HCT116 (cell line): Measurements from ENCODE around the gene NLRP11. TPM values are rescaled to one million over a fixed set of nuclear protein-coding genes. Genes with fewer than 3 reads are reported as not detected.
"Not testable (repeated sequence)": the region's sequence is repeated elsewhere in the genome, so short reads cannot be mapped to it uniquely, and the experiment has no call there.

Source experiments
- ATAC-seq: fragments of 200-7000 bp; cut with Tn5 transposase; 2 replicates; pipeline ENCODE4 v1.9.1; 2020; ENCODE audit warnings: mild to moderate bottlenecking, moderate library complexity
- BruUV-seq: library from RNA; stranded (reverse); fragments of 400-500 nt; replicated peaks from 2 replicates; lab custom pipeline; 2021; lab: Mats Ljungman, UMichigan
- CTCF ChIA-PET: fragments of 300-600 bp; sonication (Branson Sonifier 250); formaldehyde crosslinking; loops from one replicate; lab custom pipeline; 2021; ENCODE audit warnings: antibody characterized with exemption; lab: Charles Lee
- POLR2A ChIA-PET: fragments of 300-600, 350-600 bp; sonication (Branson Sonifier 250); formaldehyde crosslinking; loops from one replicate; lab custom pipeline; 2021; ENCODE audit warnings: antibody characterized with exemption; lab: Charles Lee
- RAD21 ChIA-PET, 2 experiments: fragments of 300-600 bp; sonication (Branson Sonifier 250); formaldehyde crosslinking; loops; one replicate each; lab custom pipeline; 2023; ENCODE audit warnings: low total read pairs in 2 of 2; ENCODE audit not compliant: uncharacterized antibody in 2 of 2, unreplicated experiment in 2 of 2, low non-redundant PET in 1 of 2; lab: Charles Lee
- DNase-seq: peaks from one replicate; pipeline ENCODE4 v3.0.0-alpha.2; 2010; ENCODE audit warnings: low read depth, low spot score
- H2AFZ ChIP-seq: fragments of 200-600 bp; shearing (Covaris generic), sonication (generic); 2 replicates; pipeline ENCODE4 v1.6.1; 2017; ENCODE audit warnings: low read depth, mixed run types, mixed read lengths, antibody characterized with exemption, low read length; ENCODE audit not compliant: poor library complexity, severe bottlenecking
- H3K27ac ChIP-seq: 2 replicates; pipeline ENCODE4 v1.5.1; 2012; ENCODE audit warnings: low read depth, low read length
- H3K27me3 ChIP-seq: fragments of 200-600 bp; sonication (generic); 2 replicates; pipeline ENCODE4 v1.6.1; 2016; ENCODE audit warnings: mixed run types, low read length, mixed read lengths; ENCODE audit not compliant: insufficient read depth
- H3K36me3 ChIP-seq, 2 experiments: fragments of 200-500 bp in 1 of 2; fragments of 200-600 bp in 1 of 2; sonication (Bioruptor generic) in 1 of 2; sonication (generic) in 1 of 2; 2 replicates each; pipeline versions ENCODE4 v1.5.1 to v1.6.1; 2014 to 2016; ENCODE audit warnings: low read length in 2 of 2, inconsistent platforms in 1 of 2, mixed read lengths in 1 of 2, mixed run types in 1 of 2; ENCODE audit not compliant: insufficient read depth in 2 of 2, control insufficient read depth in 1 of 2
- H3K4me1 ChIP-seq, 2 experiments: fragments of 200-600 bp in 1 of 2; sonication (generic) in 1 of 2; 2 replicates each; pipeline versions ENCODE4 v1.5.1 to v1.6.1; 2012 to 2017; ENCODE audit warnings: low read length in 2 of 2, inconsistent platforms in 1 of 2, mild to moderate bottlenecking in 1 of 2, mixed read lengths in 1 of 2, mixed run types in 1 of 2, moderate library complexity in 1 of 2; ENCODE audit not compliant: insufficient read depth in 2 of 2, control insufficient read depth in 1 of 2
- H3K4me2 ChIP-seq: fragments of 200-600 bp; sonication (generic); 2 replicates; pipeline ENCODE4 v1.6.1; 2017; ENCODE audit warnings: mixed run types, low read length, mixed read lengths
- H3K4me3 ChIP-seq, 2 experiments: fragments of 200-600 bp in 1 of 2; sonication (generic) in 1 of 2; replicated peaks in 1 of 2; 2 replicates each; pipeline ENCODE4 v1.5.1; 2011 to 2016; ENCODE audit warnings: low read length in 2 of 2, control low read depth in 1 of 2, low read depth in 1 of 2, mild to moderate bottlenecking in 1 of 2, mixed read lengths in 1 of 2, mixed run types in 1 of 2
- H3K79me2 ChIP-seq: fragments of 200-600 bp; sonication (generic); 2 replicates; pipeline ENCODE4 v1.6.1; 2017; ENCODE audit warnings: mild to moderate bottlenecking, mixed run types, low read length, moderate library complexity, mixed read lengths; ENCODE audit not compliant: insufficient read depth
- H3K9ac ChIP-seq: fragments of 200-600 bp; sonication (generic); 2 replicates; pipeline ENCODE4 v1.6.1; 2016; ENCODE audit warnings: low read length, mixed read lengths
- H3K9me2 ChIP-seq: fragments of 200-600 bp; sonication (generic), shearing (Covaris generic); 2 replicates; pipeline ENCODE4 v1.6.1; 2017; ENCODE audit warnings: mixed run types, mild to moderate bottlenecking, moderate library complexity; ENCODE audit not compliant: insufficient read depth
- H3K9me3 ChIP-seq, 2 experiments: fragments of 200-500 bp in 1 of 2; fragments of 200-600 bp in 1 of 2; sonication (Bioruptor generic) in 1 of 2; sonication (generic) in 1 of 2; 2 replicates each; pipeline ENCODE4 v1.6.1; 2014 to 2017; ENCODE audit warnings: low read length in 2 of 2, mixed read lengths in 2 of 2, inconsistent platforms in 1 of 2, low read depth in 1 of 2, mild to moderate bottlenecking in 1 of 2, mixed run types in 1 of 2, moderate library complexity in 1 of 2; ENCODE audit not compliant: control insufficient read depth in 1 of 2, insufficient read depth in 1 of 2
- H4K20me1 ChIP-seq: fragments of 200-600 bp; sonication (generic), shearing (Covaris generic); 2 replicates; pipeline ENCODE4 v1.6.1; 2017; ENCODE audit warnings: mixed run types, mild to moderate bottlenecking, moderate library complexity; ENCODE audit not compliant: insufficient read depth
- CTCF ChIP-seq, 3 experiments: fragments of 200-600 bp in 1 of 3; sonication (generic) in 1 of 3; IDR thresholded peaks in 2 of 3; conservative IDR thresholded peaks in 1 of 3; 2 replicates each; pipeline ENCODE4 v1.5.1; 2012 to 2017; ENCODE audit warnings: low read depth in 2 of 3, low read length in 2 of 3, antibody characterized with exemption in 1 of 3, borderline replicate concordance in 1 of 3, control low read depth in 1 of 3, mild to moderate bottlenecking in 1 of 3, mixed read lengths in 1 of 3, mixed run types in 1 of 3, moderate library complexity in 1 of 3; ENCODE audit not compliant: insufficient read depth in 1 of 3
- EGR1 ChIP-seq: IDR thresholded peaks from 2 replicates; pipeline ENCODE4 v1.6.1; 2012; ENCODE audit warnings: low read depth
- ELF1 ChIP-seq: IDR thresholded peaks from 2 replicates; pipeline ENCODE4 v1.6.1; 2012; ENCODE audit warnings: low read depth, borderline replicate concordance
- EZH2phosphoT487 ChIP-seq: fragments of 200-600 bp; IDR thresholded peaks from 2 replicates; pipeline ENCODE4 v1.6.1; 2018; ENCODE audit warnings: antibody characterized with exemption, borderline replicate concordance
- POLR2AphosphoS5 ChIP-seq: IDR thresholded peaks from 2 replicates; pipeline ENCODE4 v1.6.1; 2011; ENCODE audit warnings: mild to moderate bottlenecking, low read depth, low read length, moderate library complexity
- RAD21 ChIP-seq: IDR thresholded peaks from 2 replicates; pipeline ENCODE4 v1.6.1; 2012; ENCODE audit warnings: low read depth, mild to moderate bottlenecking
- intact Hi-C: fragments of 100-400 bp; cut with micrococcal nuclease; formaldehyde crosslinking; loops from 2 replicates; pipeline ENCODE4 v1.10.0; 2022
- total RNA-seq: library from RNA; stranded (reverse); gene quantifications from one replicate; pipeline ENCODE4 v1.2.1, GENCODE V29; 2021; ENCODE audit not compliant: unreplicated experiment

NLRP11 gene
- total RNA-seq, 1 experiment from 2014 or later = 0.86 TPM

GRCh38 chr19:55778331-55778730 is 53.5 kb downstream of the NLRP11 start:
- ChIA-PET POLR2A (no interaction called here), RAD21 (no interaction called here), CTCF (interaction anchor here (0.8 to 1.5 kb wide), 3 partner anchors 32 to 555 kb away, joined by 3 to 12 read pairs (median 7); no protein-coding TSS in a partner anchor)
- DNase-seq (no peak), ATAC-seq (no peak)
- no peak overlapping the region for H2AFZ ChIP-seq
- no peak overlapping the region for H3K4me3 ChIP-seq
- no peaks in the 10 kb centered on the region for H4K20me1 ChIP-seq
- no peaks in the 10 kb centered on the region for H3K4me1 ChIP-seq
- no peaks in the 10 kb centered on the region for H3K79me2 ChIP-seq
- no peak overlapping the region for H3K27ac ChIP-seq
- H3K9me3 ChIP-seq = no peaks in the 10 kb centered on the region
- peaks cover 18% of the 10 kb centered on the region; the same call in 1 of the 2 replicates for H3K27me3 ChIP-seq
- no peaks in the 10 kb centered on the region for H3K9me2 ChIP-seq
- no peaks in the 10 kb centered on the region for H3K36me3 ChIP-seq
- TF ChIP-seq POLR2AphosphoS5 (no peak), EGR1 (no peak), EZH2phosphoT487 (no peak), CTCF (IDR thresholded peaks at IDR 0.05 in 2 of 3, conservative IDR thresholded peaks at IDR 0.05 in 1 of 3; ENCODE audit: borderline replicate concordance in 1 of 3, insufficient read depth in 1 of 3, low read depth in 2 of 3, low read length in 2 of 3) (no peak)
- no peak overlapping the region for H3K9ac ChIP-seq
- intact Hi-C loops = loop anchor here (5.0 kb wide), 1 partner anchor 169 kb away; the partner anchor contains the start of gene NLRP8
- no peak overlapping the region for H3K4me2 ChIP-seq
- no TSS peak for BruUV-seq

- ChIA-PET POLR2A (no interaction called here), RAD21 (no interaction called here), CTCF (interaction anchor here (0.6 to 1.5 kb wide), 10 partner anchors 12 to 556 kb away, joined by 3 to 12 read pairs (median 3); no protein-coding TSS in a partner anchor)
- no peaks in the 10 kb centered on the region for H3K9me3 ChIP-seq
- intact Hi-C loops = loop anchor here (5.0 kb wide), 1 partner anchor 170 kb away; the partner anchor contains the start of gene NLRP8
- H3K79me2 ChIP-seq = no peaks in the 10 kb centered on the region
- DNase-seq (peak; percentile 2), ATAC-seq (peak; percentile 52; the same call in 1 of the 2 replicates)
- H2AFZ ChIP-seq = no peak overlapping the region
- no peak overlapping the region for H3K27ac ChIP-seq
- TF ChIP-seq ELF1 = no peak
- TF ChIP-seq CTCF (IDR thresholded peaks at IDR 0.05 in 2 of 3, conservative IDR thresholded peaks at IDR 0.05 in 1 of 3; ENCODE audit: borderline replicate concordance in 1 of 3, insufficient read depth in 1 of 3, low read depth in 2 of 3, low read length in 2 of 3) = peak; percentile 34 to 71 (median 63); a peak in 5 of 6 replicates
- TF ChIP-seq RAD21 = peak; percentile 55
- no peak overlapping the region for H3K4me2 ChIP-seq
- no peaks in the 10 kb centered on the region for H3K36me3 ChIP-seq
- H3K4me3 ChIP-seq = no peak overlapping the region
- H4K20me1 ChIP-seq = no peaks in the 10 kb centered on the region
- H3K9ac ChIP-seq = no peak overlapping the region
- no peaks in the 10 kb centered on the region for H3K4me1 ChIP-seq
- peaks cover 13% of the 10 kb centered on the region; the same call in 1 of the 2 replicates for H3K27me3 ChIP-seq
- no TSS peak for BruUV-seq
- no peaks in the 10 kb centered on the region for H3K9me2 ChIP-seq
Measured at GRCh38 chr19:55777528-55777927, 54.3 kb downstream of the NLRP11 start.

- H3K4me2 ChIP-seq, H3K9me2 ChIP-seq, intact Hi-C loops, H3K9ac ChIP-seq, ATAC-seq, H3K27ac ChIP-seq, BruUV-seq, H3K4me3 ChIP-seq, POLR2A ChIA-PET, H2AFZ ChIP-seq, H3K4me1 ChIP-seq, RAD21 ChIA-PET, H3K9me3 ChIP-seq, DNase-seq, H3K79me2 ChIP-seq, H4K20me1 ChIP-seq, H3K36me3 ChIP-seq, CTCF ChIA-PET: not testable (repeated sequence)
- peaks cover 47% of the 10 kb centered on the region for H3K27me3 ChIP-seq
Measured at GRCh38 chr19:55769632-55770031, 62.2 kb downstream of the NLRP11 start.
